Activated T-cell treated with anti-CD3 and anti-CD28 coated beads for 48 hours (primary cell): ENCODE measurements around the gene LAMP5.

ENCODE experiments used
- DNase-seq: peaks from one replicate; pipeline ENCODE4 v3.0.0-alpha.2; 2020; ENCODE audit warnings: low read depth

Gene LAMP5

DNA sequence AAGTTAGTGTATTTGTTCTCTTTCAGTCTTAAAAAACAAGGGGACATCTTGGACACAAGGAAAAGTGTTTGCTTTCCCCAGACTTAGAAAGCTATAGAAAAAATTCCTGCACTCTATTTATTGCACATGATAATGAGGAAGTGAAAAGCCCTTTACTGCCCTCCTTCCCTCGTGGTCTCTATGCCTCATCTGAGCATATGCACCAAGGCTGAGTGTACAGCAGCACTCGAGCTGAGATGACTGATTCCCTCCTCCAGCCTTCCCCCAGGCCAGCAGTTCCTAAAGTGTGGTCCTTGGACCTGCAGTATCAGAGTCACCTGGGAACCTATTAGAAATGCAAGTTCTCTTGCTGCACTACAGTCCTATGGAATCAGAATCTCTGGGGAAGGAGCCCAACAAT lies 14.3 kb upstream of the LAMP5 start:
- no peak for DNase-seq

DNA sequence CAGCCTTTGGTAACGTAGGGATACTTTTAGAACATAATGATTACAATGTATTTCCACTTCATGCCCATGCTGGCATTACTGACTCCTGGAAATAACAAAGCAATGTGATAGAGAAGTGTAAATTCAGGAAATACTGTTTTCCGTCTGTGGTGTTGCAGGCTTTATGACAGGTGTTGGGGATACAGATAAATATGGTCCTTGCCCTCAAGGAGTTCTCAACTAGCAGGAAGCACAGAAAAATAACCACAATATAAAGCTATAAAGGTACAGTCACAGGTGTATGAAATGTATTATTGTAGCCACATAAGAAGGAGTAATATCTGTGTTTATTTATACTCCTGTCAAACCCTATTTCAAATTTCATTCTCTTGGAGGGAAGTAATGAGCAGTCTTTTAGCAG lies 12.9 kb upstream of the LAMP5 start:
- DNase-seq: no peak

DNA sequence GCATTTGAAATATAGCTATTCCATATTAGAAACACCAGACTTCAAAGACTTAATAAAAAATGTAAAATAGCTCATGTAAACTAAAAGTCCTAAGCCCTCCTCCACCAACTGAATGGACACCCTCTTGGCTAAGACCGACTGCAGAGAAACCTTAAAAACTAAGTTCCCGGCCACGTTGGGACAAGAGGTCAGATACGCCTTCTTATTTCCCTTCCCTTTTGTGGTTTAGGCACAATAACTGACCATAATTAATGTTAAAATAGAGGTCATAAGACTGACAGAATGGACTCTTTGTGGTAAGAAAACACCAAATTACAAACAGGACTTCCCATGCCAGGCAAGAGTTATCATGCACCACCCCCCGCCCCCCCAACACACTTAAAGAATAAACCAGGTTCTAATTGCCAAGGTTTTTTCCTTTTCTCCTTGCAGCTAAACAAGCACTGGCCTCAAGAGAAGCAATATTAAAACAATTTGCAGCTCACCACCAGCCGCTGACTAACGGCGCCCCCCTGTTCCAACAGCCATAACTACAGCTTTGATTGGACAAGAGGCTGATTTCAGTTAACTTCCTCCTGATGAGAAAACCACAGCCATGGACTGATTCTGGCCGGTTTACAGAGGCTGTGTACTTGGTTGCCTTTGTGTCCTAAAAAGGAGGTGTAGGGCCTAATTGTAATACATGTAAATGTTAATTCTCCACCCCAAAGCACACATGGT lies 10.7 kb upstream of the LAMP5 start:
- no peak for DNase-seq

DNA sequence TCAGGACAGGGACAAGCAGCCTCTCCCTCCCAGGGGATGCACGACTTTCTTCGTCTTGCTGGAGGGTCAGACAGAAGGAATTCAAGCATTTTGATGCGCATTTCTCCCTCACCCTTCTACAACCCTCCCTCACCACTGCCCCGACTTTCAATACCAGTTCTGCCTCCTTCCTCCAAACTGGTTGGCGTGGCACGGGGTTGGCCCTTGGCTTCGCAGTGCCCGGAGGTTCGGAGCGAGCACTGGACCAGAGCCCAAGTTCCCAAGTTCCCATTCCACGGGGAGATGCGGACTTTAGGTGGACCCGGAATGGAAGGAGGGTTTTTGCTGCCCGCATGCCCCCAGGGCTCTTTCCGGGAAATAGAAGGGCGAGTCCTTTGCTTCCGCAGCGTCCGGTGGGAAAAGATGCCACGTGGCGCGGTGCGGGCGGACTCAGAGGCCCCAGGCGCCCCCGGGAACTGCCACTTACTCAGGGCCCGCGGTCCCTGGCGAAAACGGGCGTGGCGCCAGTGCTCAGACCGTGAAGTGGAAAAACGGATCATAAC lies 8.0 kb upstream of the LAMP5 start:
- DNase-seq: no peak

DNA sequence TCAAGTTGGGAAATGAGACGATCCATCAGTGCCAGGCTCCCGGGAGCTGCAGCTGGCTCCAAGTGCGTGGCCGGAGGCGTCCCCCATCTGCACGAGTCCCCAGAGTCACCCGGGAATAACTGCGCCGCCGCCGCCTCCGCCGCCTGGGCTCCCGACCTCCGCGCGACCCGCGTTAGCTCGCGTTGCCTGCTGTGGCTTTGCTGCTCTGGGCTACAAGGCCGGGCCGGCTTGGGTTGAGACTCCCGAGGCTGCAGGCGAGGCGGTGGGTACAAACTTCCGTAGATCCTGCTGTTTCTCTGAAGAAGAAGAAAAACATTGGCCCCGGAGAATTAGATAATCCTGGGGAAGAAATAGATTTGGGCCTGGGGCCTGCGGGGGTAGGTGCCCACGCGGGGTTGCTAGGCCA lies 7.4 kb upstream of the LAMP5 start:
- no peak for DNase-seq

DNA sequence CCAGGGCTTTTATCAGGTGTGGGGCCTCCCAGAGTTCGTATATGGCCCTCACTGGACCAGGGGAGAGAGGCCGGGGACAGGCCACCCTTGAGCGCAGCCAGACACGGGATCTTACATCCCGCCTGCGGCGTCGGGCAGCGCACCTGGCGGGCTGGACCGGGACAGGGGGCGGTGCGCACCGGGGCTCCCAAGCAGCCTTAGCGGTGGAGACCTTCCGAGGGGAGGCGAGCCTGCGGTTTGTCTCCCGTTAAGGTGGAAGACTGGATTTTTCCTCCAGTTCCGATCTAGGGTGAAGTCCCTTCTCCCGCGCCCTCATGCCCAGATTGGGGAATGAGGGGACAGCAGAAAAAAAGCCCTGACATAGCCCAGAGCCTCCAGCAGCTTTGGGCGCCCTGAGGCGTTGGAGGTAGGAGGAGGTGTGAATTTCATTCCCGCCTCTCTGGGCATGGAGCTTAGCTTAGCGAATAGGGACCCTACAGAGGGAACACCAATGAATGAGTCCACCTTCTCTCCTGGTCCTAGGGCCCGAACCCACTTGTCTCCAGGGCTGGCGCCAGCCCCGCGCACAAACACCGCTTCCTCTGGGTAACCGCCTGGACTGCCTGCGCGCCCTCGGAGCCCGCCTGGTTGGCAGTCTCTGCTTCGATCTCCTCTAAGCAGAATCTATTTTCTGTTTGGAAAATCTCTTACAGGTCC lies 6.7 kb upstream of the LAMP5 start:
- no peak for DNase-seq

DNA sequence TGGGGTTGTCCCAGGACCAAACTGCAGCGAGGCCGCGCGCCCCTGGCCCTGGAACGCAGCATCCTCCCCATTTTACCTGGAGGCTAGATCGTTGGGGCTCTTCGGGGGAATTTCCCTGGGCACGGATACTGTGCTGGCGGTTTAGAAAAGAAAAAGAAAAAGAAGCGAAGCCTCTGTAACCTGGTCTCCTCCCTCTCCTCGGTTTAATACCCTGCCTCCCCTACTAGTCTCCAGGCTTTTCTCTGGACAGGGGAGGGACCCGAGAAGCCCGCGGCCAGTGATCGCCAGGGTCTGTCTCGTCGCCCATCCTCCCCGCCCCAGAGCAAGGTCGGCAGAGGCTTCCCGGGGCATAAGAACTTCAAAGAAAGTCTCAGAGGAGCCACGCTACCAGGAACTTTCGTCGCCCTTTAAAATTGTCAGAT lies 6.1 kb upstream of the LAMP5 start:
- DNase-seq: no peak

DNA sequence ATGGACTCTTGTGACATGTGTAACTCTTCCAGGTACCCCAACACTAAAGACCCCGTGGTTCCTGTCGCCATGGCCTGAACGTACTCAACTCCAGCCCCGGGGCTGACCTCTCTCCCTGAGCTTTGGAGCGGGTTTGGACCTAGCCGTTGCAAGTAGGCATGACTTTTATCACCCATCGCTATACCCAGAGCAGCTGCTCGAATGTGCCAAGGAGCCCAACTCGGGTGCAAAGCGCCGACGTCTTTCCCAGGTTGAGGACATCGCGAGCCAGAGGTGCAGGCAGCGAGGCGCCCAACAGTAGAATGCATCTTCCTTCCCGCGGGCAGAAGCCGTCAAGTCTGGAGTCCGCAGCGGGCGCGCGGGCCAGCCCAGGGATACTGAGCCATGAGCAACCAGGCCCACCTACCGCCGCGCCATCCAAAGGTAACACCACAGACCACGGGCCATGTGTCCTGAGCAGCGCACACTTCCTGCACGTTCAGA lies 5.7 kb upstream of the LAMP5 start:
- DNase-seq: no peak

DNA sequence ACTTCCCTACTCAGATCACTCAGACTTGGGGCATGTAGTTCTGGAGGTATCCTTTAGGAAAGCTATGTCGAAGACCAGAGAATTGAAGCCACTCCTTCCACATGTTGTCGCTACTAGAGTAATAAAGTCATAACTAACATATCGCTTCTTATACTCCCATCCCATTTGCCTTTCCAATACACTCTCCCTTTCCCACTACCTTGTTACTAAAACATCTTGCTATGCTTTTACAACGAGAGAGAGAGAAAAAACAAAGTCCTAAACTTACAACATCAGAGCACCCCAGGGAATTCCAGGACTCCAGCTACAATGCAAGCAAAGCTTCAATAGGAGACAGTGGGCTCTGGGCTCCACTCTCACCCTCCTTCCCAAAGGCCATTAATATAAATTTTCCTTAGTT lies 5.1 kb upstream of the LAMP5 start:
- DNase-seq: no peak

DNA sequence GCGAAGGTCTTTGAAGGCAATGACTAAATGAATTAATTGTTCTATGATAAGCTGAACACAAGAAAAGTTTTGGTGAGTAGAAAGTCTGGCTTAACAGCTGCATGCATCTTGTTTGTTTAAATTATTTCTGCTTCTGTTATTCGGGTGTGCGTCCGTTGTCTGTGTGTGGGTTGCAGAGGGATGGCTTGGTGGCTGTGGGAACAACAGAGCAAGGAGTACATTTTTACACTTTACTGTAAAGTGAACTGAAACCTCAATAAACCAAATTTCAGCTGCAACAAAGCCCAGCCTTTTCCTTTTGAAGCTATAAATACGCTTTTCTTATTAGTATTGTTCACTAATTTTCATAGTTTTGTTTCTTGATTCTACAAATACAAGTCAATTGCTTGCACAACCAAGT lies 3.5 kb upstream of the LAMP5 start:
- no peak for DNase-seq

DNA sequence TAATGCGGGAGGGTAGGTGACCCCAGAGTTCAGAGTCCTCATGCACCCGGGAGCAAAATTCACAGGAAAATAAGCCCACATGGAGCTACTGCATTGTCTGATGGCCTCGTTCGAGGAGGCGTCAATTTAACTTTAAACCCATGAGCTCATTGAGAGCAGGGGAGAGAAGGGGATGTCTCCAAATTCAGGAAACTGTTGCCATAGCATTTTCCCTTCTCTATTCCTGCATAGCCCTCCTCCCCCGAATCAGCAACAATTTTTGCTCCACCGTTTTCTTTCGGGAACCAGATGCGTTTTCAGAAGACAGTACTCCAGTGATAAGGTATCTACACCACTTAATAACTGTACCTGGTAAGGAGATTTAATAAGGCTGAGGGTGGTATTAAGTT lies 324 bp upstream of the LAMP5 start:
- DNase-seq: no peak

DNA sequence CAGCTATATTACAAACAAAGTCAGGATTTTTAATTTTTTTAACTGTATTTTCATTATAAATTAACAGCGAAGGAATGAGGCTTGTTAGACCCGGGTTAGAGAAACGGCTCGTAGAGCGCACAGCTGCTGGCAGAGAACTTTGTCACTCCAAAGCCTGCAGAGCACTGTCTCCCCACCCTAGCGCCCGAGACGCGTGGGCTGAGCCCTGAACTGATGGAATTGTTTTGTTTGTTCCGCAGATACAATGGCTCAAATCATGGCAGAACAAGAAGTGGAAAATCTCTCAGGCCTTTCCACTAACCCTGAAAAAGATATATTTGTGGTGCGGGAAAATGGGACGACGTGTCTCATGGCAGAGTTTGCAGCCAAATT lies 810 bp downstream of the LAMP5 start:
- no peak for DNase-seq

DNA sequence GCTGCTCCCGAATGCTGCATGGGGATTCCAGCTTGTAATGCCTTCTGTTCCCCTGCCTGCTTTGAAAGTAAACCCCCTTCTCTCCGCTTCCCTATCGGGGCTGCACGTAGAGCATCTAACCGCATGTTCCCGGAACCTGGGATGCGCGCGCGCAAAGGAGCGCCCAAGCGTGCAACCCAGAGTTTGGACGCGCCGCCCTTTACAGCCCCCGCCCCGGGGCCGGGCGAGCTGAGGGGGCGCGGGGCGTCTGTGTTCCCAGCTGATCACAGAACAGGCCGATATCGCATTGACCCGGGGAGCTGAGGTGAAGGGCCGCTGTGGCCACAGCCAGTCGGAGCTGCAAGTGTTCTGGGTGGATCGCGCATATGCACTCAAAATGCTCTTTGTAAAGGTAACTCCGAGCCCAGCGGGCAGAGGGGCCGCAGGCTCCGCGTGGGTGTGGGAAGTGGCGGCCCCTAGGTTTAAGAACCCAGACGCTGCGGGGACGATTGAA lies 1.4 kb downstream of the LAMP5 start:
- no peak for DNase-seq

DNA sequence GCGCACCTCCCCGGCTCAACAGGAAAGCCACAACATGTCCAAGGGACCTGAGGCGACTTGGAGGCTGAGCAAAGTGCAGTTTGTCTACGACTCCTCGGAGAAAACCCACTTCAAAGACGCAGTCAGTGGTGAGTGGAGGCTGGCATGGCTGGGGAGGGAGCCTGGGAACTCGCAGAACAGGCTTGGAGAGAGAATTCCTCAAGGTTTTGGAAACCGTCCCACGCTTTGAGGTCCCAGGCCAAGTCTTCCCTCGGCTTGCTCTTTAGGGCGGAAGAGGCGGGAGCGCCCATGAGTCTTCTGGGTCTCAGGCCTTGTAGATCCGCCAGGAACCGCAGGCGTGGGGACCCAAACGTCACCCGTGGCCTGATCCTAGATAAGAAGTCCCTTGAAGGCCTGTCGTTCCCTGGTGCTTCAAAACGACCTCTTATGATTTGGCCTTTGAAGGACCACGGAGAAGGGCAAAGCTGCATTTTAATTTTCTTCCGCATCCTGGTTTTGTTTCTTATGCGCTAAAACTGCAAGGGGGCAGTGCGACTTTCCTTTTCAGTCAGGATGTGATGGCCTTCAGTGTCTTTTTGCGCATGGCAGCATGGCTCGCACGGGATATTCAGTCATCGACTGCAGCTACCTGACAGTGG lies 2.0 kb downstream of the LAMP5 start:
- DNase-seq: no peak

DNA sequence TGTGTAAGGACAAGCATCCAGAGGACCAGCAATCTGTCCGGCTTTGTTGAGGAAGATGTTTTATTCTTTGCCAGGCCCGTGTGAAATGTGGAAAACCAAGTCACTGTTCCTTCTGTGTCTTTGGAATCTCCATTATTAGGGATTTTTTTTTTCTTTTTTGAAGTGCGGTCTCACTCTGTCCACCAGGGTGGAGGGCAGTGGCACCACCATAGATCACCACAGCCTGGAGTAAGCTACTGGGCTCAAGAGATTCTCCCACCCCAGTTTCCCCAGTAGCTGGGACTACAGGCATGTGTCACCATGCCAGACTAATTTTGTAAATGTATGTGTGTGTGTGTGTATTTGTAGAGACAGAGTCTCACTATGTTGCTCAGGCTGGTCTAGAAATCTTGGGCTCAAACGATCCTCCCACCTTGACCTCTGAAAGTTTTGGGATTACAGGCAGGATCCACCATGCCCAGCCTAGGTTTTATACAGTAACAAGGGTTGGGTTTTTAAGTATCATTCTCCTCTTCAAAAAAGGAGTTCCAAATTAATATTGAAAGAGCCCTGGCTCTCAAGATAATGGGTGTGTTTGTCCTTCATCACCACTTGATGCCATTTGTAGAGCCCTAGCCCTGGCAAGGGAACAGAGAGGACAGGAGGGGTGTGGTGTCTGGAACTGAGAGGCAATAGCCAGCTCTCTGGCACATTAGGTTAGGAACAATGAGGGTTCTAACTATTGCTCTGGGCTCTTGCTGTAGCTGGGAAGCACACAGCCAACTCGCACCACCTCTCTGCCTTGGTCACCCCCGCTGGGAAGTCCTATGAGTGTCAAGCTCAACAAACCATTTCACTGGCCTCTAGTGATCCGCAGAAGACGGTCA lies 3.1 kb downstream of the LAMP5 start:
- no peak for DNase-seq

DNA sequence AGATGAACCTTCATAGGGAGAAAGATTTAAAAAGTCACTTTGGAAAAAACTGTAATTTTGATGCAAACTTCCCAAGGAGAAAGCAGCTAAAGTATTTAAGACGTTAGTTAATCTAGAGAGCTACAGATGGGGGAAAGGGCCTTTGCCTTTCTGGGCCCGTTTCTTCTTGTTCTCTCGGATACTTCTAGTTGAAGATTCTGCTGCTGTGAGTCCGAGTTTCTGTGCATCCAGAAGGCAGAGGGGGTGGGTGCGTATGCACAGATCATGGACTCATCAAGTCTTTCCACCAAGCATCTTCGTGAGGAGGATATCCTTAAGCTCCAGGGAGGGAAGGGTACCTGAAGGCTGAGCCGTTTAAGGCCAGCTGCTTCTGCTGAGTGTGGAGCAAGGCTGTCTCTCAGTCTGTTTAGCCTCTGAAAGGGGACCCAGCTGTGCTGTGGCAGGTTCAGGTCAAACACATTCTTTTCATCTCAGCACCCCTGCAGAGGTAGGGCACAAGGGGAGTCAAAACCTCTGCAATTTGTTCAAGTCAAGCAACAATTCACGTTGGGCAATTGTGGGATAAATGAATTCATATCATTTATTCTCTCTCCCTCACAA lies 4.3 kb downstream of the LAMP5 start:
- DNase-seq: no peak

DNA sequence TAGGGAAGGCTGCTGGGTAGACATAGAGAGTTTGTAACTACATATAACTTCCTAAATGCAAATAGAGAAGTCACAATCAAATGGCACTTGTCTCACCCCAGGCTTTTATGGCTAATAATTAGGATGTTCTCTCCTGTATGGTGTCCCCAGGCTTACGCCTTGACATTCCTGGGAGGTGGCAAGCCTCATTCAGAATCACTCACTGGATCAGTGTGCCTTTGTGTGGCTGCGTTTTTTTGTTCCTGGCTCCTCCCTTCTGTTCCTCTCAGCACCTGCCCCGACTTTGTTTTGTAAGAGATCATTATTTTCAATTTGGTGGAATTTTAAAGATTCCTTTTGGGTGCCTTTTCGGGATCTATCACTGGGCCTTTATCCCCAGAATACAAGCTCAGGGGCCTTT lies 5.7 kb downstream of the LAMP5 start:
- no peak for DNase-seq

DNA sequence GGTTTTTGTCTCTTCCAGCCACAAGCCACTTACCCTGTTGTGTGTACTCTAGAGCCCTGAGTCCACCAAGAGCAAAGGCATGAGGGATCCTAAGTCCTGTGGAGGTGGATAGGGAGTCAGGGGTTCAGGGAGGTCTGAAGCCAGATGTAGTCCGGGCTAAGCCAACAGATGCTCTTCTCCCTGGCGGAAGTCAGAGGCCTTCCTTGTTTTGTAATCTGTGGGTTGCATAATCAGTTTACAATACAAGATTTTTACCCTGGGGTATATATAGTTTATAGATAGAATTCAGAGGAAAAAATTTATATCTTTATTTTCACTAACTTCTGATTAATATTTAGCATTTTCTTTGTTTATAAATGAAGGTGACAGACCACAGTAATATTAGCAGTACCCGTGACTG lies 9.2 kb downstream of the LAMP5 start:
- DNase-seq: no peak

DNA sequence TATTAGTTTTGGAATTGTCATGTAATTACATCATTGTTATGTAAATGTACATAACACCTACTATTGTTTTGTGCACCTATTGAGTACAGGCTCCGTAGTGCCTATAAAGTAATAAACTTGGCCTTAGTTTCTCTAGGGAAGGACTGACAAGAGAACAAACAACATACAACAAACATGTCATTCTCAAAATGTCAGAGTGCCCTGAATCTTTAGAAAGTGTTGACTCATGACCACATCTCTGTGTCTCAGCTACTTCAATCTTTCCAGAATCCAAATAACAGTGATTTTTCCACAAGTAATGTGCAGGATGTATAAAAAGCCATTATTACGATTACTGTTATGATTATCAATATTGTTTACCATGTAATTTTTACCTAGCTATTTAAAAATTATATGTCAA lies 17.2 kb downstream of the LAMP5 start:
- no peak for DNase-seq

DNA sequence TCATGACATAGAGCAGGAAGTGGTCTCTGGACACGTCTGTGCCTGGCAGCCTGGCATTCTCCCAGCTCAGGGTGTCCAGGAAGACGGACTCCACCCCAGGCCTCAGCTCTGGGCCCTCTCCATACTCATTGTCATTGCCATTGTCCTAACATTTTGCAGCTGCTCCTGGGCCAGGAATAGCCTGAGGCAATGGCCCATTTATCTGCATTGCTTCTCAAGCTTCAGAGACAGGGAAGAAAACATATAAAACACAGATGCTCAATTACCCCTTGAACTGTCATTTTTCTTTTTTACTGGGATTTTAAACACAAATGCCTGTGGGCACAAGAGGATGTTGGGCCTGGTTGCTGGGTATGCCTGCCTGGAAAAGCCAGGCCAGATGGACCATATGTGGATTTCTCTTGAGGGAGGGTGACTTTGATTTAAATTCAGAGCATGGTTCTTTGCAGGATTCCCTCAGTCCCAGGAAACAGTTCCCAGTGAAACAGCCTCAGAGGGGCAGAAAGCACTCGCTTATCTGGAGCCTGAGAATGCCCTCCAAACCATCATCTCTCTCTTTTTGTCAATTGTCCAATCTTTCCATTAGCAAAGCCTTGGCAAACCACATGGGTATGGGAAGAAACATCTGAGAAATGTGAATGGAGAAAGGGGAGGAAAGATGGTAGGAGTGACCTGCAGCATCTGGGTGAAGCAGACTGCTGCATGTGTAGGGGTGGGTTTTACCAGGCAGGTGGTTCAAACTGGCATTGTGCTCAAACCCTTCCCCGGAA lies 17.9 kb downstream of the LAMP5 start:
- no peak for DNase-seq

DNA sequence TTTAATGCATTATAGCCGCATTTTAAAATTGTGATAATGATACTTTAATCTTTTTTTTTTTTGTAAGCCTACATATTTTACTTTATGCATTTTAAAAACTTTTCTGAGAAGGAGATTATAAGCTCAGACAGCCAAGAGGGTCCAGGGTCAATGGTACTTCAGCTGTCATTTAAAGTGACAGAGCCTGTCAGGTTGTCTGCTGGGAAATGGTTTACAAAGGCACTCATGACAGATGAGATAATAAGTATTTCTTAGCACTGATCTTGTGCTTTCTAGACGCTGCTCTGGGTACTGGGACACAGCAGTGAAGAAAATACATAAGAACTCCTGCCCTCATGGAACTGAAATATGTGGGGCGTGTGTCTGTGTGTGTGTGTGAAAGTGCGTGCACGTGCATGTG lies 19.6 kb downstream of the LAMP5 start:
- DNase-seq: no peak
